ENCODE results near the gene DTWD1.

DTWD1 gene

GRCh38 chr15:49673861-49674260 is 53.0 kb downstream of the DTWD1 start:
- H3K4me1 ChIP-seq, result no peaks in the 10 kb centered on the region
- H3K79me2 ChIP-seq, result no peaks in the 10 kb centered on the region
- H2AFZ ChIP-seq, result no peak overlapping the region
- TF ChIP-seq CTCF (IDR thresholded peaks at IDR 0.05), result no peak
- no peak overlapping the region for H3K9ac ChIP-seq
- H3K36me3 ChIP-seq (ENCODE audit: control insufficient read depth, insufficient read depth, low read length), result no peaks in the 10 kb centered on the region
- no peaks in the 10 kb centered on the region for H3K9me3 ChIP-seq (ENCODE audit: control insufficient read depth, low read length)
- no peak overlapping the region for H3K4me2 ChIP-seq (ENCODE audit: low read length)
- H3K27me3 ChIP-seq (ENCODE audit: control insufficient read depth, insufficient read depth, low read length), result no peaks in the 10 kb centered on the region
- no peak overlapping the region for H3K4me3 ChIP-seq (ENCODE audit: low read depth, low read length)
- H3K27ac ChIP-seq, result no peak overlapping the region

- H3K79me2 ChIP-seq, result no peaks in the 10 kb centered on the region
- no peaks in the 10 kb centered on the region for H3K4me1 ChIP-seq
- no peak overlapping the region for H3K9ac ChIP-seq
- H3K9me3 ChIP-seq (ENCODE audit: control insufficient read depth, low read length), result no peaks in the 10 kb centered on the region
- H3K27ac ChIP-seq, result no peak overlapping the region
- H3K4me3 ChIP-seq (ENCODE audit: low read depth, low read length), result no peak overlapping the region
- H3K27me3 ChIP-seq (ENCODE audit: control insufficient read depth, insufficient read depth, low read length), result no peaks in the 10 kb centered on the region
- H3K36me3 ChIP-seq (ENCODE audit: control insufficient read depth, insufficient read depth, low read length), result no peaks in the 10 kb centered on the region
- H3K4me2 ChIP-seq (ENCODE audit: low read length), result no peak overlapping the region
- TF ChIP-seq CTCF (IDR thresholded peaks at IDR 0.05), result no peak
- H2AFZ ChIP-seq, result no peak overlapping the region
These were observed 53.5 kb downstream of the DTWD1 start for GRCh38 chr15:49674370-49674769.

- H3K27ac ChIP-seq, result no peak overlapping the region
These were observed 54.2 kb downstream of the DTWD1 start for GRCh38 chr15:49675041-49675440.

GRCh38 chr15:49678655-49679054 is 57.8 kb downstream of the DTWD1 start:
- no peaks in the 10 kb centered on the region for H3K27me3 ChIP-seq (ENCODE audit: control insufficient read depth, insufficient read depth, low read length)
- no peaks in the 10 kb centered on the region for H3K79me2 ChIP-seq
- no peak overlapping the region for H3K27ac ChIP-seq
- no peaks in the 10 kb centered on the region for H3K9me3 ChIP-seq (ENCODE audit: control insufficient read depth, low read length)
- no peak overlapping the region for H2AFZ ChIP-seq
- H3K4me1 ChIP-seq, result no peaks in the 10 kb centered on the region
- H3K4me3 ChIP-seq (ENCODE audit: low read depth, low read length), result no peak overlapping the region
- H3K4me2 ChIP-seq (ENCODE audit: low read length), result no peak overlapping the region
- TF ChIP-seq CTCF (IDR thresholded peaks at IDR 0.05), result no peak
- no peaks in the 10 kb centered on the region for H3K36me3 ChIP-seq (ENCODE audit: control insufficient read depth, insufficient read depth, low read length)
- no peak overlapping the region for H3K9ac ChIP-seq

More at GRCh38 chr15:49675041-49675440, 54.2 kb downstream of the DTWD1 start:
- no peak for TF ChIP-seq CTCF (IDR thresholded peaks at IDR 0.05)
- H3K4me1 ChIP-seq, result no peaks in the 10 kb centered on the region
- no peaks in the 10 kb centered on the region for H3K9me3 ChIP-seq (ENCODE audit: control insufficient read depth, low read length)
- no peak overlapping the region for H3K4me3 ChIP-seq (ENCODE audit: low read depth, low read length)
- no peak overlapping the region for H3K4me2 ChIP-seq (ENCODE audit: low read length)
- H3K36me3 ChIP-seq (ENCODE audit: control insufficient read depth, insufficient read depth, low read length), result no peaks in the 10 kb centered on the region
- no peak overlapping the region for H3K9ac ChIP-seq
- no peaks in the 10 kb centered on the region for H3K27me3 ChIP-seq (ENCODE audit: control insufficient read depth, insufficient read depth, low read length)
- no peaks in the 10 kb centered on the region for H3K79me2 ChIP-seq
- H2AFZ ChIP-seq, result no peak overlapping the region

- H3K27ac ChIP-seq, result no peak overlapping the region
- no peaks in the 10 kb centered on the region for H3K4me1 ChIP-seq
- H2AFZ ChIP-seq, result no peak overlapping the region
- H3K9ac ChIP-seq, result no peak overlapping the region
- no peak overlapping the region for H3K4me2 ChIP-seq (ENCODE audit: low read length)
- H3K36me3 ChIP-seq (ENCODE audit: control insufficient read depth, insufficient read depth, low read length), result no peaks in the 10 kb centered on the region
- H3K79me2 ChIP-seq, result no peaks in the 10 kb centered on the region
- H3K4me3 ChIP-seq (ENCODE audit: low read depth, low read length), result no peak overlapping the region
- no peak for TF ChIP-seq CTCF (IDR thresholded peaks at IDR 0.05)
- H3K9me3 ChIP-seq (ENCODE audit: control insufficient read depth, low read length), result no peaks in the 10 kb centered on the region
- no peaks in the 10 kb centered on the region for H3K27me3 ChIP-seq (ENCODE audit: control insufficient read depth, insufficient read depth, low read length)
These were observed 65.8 kb downstream of the DTWD1 start for GRCh38 chr15:49686599-49686998.
